ENCODE results near the gene MYH4. TPM values are rescaled to one million over a fixed set of nuclear protein-coding genes. Genes with fewer than 3 reads are reported as not detected.

Gene MYH4
- total and polyA plus RNA-seq, 5 donors from 2014 or later = not detected

GRCh38 chr17:10492004-10492403 lies 22.6 kb upstream of the MYH4 start:
- peaks cover 9% of the 10 kb centered on the region for H3K27me3 Mint-ChIP-seq
- ATAC-seq (ENCODE audit: low read depth in 2 of 2) = no peak
- Histone ChIP-seq H3K9me3 (ENCODE audit: control insufficient read depth in 2 of 2, low read length in 2 of 2) (peaks cover 8 to 15% of the 10 kb centered on the region in 2 experiments), H3K36me3 (ENCODE audit: control insufficient read depth, insufficient read depth, low read length) (no peaks in the 10 kb centered on the region), H3K27ac (ENCODE audit: insufficient read depth, low read length, poor library complexity, severe bottlenecking) (no peak overlapping the region), H3K4me1 (ENCODE audit: control insufficient read depth, insufficient read depth, low read length, poor library complexity, severe bottlenecking) (no peaks in the 10 kb centered on the region), H3K27me3 (ENCODE audit: control insufficient read depth, insufficient read depth, low read length) (no peaks in the 10 kb centered on the region), H3K4me3 (ENCODE audit: low read depth, low read length) (no peak overlapping the region)
- no peak overlapping the region for H3K27ac Mint-ChIP-seq
- no peak for DNase-seq
- H3K4me3 Mint-ChIP-seq = no peak overlapping the region
- no peaks in the 10 kb centered on the region for H3K36me3 Mint-ChIP-seq
- H3K4me1 Mint-ChIP-seq = no peaks in the 10 kb centered on the region
- H3K9me3 Mint-ChIP-seq = peaks cover 6 to 35% (median 12%) of the 10 kb centered on the region in 7 donors

GRCh38 chr17:10482252-10482651 lies 12.9 kb upstream of the MYH4 start:
- H3K9me3 ChIP-seq (ENCODE audit: control insufficient read depth in 2 of 2, low read length in 2 of 2) = peaks cover 0 to 4% of the 10 kb centered on the region in 2 experiments
- no peaks in the 10 kb centered on the region for H3K36me3 ChIP-seq (ENCODE audit: control insufficient read depth, insufficient read depth, low read length)
- no peak for DNase-seq
- Mint-ChIP-seq H3K36me3 (no peaks in the 10 kb centered on the region), H3K4me1 (no peaks in the 10 kb centered on the region), H3K27me3 (no peaks in the 10 kb centered on the region), H3K4me3 (no peak overlapping the region), H3K9me3 (peaks cover 4 to 30% (median 13%) of the 10 kb centered on the region in 7 donors), H3K27ac (no peak overlapping the region)
- H3K27ac ChIP-seq (ENCODE audit: insufficient read depth, low read length, poor library complexity, severe bottlenecking) = no peak overlapping the region
- H3K27me3 ChIP-seq (ENCODE audit: control insufficient read depth, insufficient read depth, low read length) = no peaks in the 10 kb centered on the region
- ATAC-seq (ENCODE audit: low read depth in 2 of 2) = no peak
- H3K4me3 ChIP-seq (ENCODE audit: low read depth, low read length) = no peak overlapping the region
- no peaks in the 10 kb centered on the region for H3K4me1 ChIP-seq (ENCODE audit: control insufficient read depth, insufficient read depth, low read length, poor library complexity, severe bottlenecking)

- H3K27me3 ChIP-seq (ENCODE audit: control insufficient read depth, insufficient read depth, low read length) = no peaks in the 10 kb centered on the region
- Mint-ChIP-seq H3K36me3 (no peaks in the 10 kb centered on the region), H3K4me3 (no peak overlapping the region), H3K9me3 (peaks cover 0 to 8% (median 2%) of the 10 kb centered on the region in 7 donors), H3K4me1 (no peaks in the 10 kb centered on the region), H3K27ac (no peak overlapping the region), H3K27me3 (no peaks in the 10 kb centered on the region)
- no peak overlapping the region for H3K27ac ChIP-seq (ENCODE audit: insufficient read depth, low read length, poor library complexity, severe bottlenecking)
- H3K4me3 ChIP-seq (ENCODE audit: low read depth, low read length) = no peak overlapping the region
- H3K9me3 ChIP-seq (ENCODE audit: control insufficient read depth in 2 of 2, low read length in 2 of 2) = no peaks in the 10 kb centered on the region
- H3K36me3 ChIP-seq (ENCODE audit: control insufficient read depth, insufficient read depth, low read length) = no peaks in the 10 kb centered on the region
- DNase-seq = no peak
- ATAC-seq (ENCODE audit: low read depth in 2 of 2) = no peak
- H3K4me1 ChIP-seq (ENCODE audit: control insufficient read depth, insufficient read depth, low read length, poor library complexity, severe bottlenecking) = no peaks in the 10 kb centered on the region
Measured at GRCh38 chr17:10477701-10478100, 8.3 kb upstream of the MYH4 start.

GRCh38 chr17:10474536-10474935 lies 5.2 kb upstream of the MYH4 start:
- no peaks in the 10 kb centered on the region for H3K4me1 ChIP-seq (ENCODE audit: control insufficient read depth, insufficient read depth, low read length, poor library complexity, severe bottlenecking)
- no peaks in the 10 kb centered on the region for H3K27me3 ChIP-seq (ENCODE audit: control insufficient read depth, insufficient read depth, low read length)
- Mint-ChIP-seq H3K9me3 (no peaks in the 10 kb centered on the region), H3K4me3 (no peak overlapping the region), H3K27ac (no peak overlapping the region), H3K36me3 (no peaks in the 10 kb centered on the region), H3K27me3 (no peaks in the 10 kb centered on the region), H3K4me1 (no peaks in the 10 kb centered on the region)
- H3K27ac ChIP-seq (ENCODE audit: insufficient read depth, low read length, poor library complexity, severe bottlenecking) = no peak overlapping the region
- DNase-seq (no peak), ATAC-seq (ENCODE audit: low read depth in 2 of 2) (no peak)
- H3K36me3 ChIP-seq (ENCODE audit: control insufficient read depth, insufficient read depth, low read length) = no peaks in the 10 kb centered on the region
- no peaks in the 10 kb centered on the region for H3K9me3 ChIP-seq (ENCODE audit: control insufficient read depth in 2 of 2, low read length in 2 of 2)
- no peak overlapping the region for H3K4me3 ChIP-seq (ENCODE audit: low read depth, low read length)

GRCh38 chr17:10471858-10472257 lies 2.5 kb upstream of the MYH4 start:
- Mint-ChIP-seq H3K27ac (no peak overlapping the region), H3K4me3 (no peak overlapping the region), H3K9me3 (no peaks in the 10 kb centered on the region), H3K27me3 (no peaks in the 10 kb centered on the region), H3K36me3 (no peaks in the 10 kb centered on the region), H3K4me1 (no peaks in the 10 kb centered on the region)
- H3K9me3 ChIP-seq (ENCODE audit: control insufficient read depth in 2 of 2, low read length in 2 of 2) = no peaks in the 10 kb centered on the region
- H3K27me3 ChIP-seq (ENCODE audit: control insufficient read depth, insufficient read depth, low read length) = no peaks in the 10 kb centered on the region
- DNase-seq = no peak
- no peak for ATAC-seq (ENCODE audit: low read depth in 2 of 2)
- no peak overlapping the region for H3K4me3 ChIP-seq (ENCODE audit: low read depth, low read length)
- H3K27ac ChIP-seq (ENCODE audit: insufficient read depth, low read length, poor library complexity, severe bottlenecking) = no peak overlapping the region
- H3K36me3 ChIP-seq (ENCODE audit: control insufficient read depth, insufficient read depth, low read length) = no peaks in the 10 kb centered on the region
- no peaks in the 10 kb centered on the region for H3K4me1 ChIP-seq (ENCODE audit: control insufficient read depth, insufficient read depth, low read length, poor library complexity, severe bottlenecking)

- Mint-ChIP-seq H3K9me3 (peaks cover 0 to 6% (median 4%) of the 10 kb centered on the region in 7 donors), H3K4me3 (no peak overlapping the region), H3K36me3 (no peaks in the 10 kb centered on the region), H3K27me3 (no peaks in the 10 kb centered on the region), H3K27ac (no peak overlapping the region), H3K4me1 (no peaks in the 10 kb centered on the region)
- Histone ChIP-seq H3K27me3 (ENCODE audit: control insufficient read depth, insufficient read depth, low read length) (no peaks in the 10 kb centered on the region), H3K4me1 (ENCODE audit: control insufficient read depth, insufficient read depth, low read length, poor library complexity, severe bottlenecking) (no peaks in the 10 kb centered on the region), H3K27ac (ENCODE audit: insufficient read depth, low read length, poor library complexity, severe bottlenecking) (no peak overlapping the region), H3K9me3 (ENCODE audit: control insufficient read depth in 2 of 2, low read length in 2 of 2) (no peaks in the 10 kb centered on the region), H3K4me3 (ENCODE audit: low read depth, low read length) (no peak overlapping the region), H3K36me3 (ENCODE audit: control insufficient read depth, insufficient read depth, low read length) (no peaks in the 10 kb centered on the region)
- ATAC-seq (ENCODE audit: low read depth in 2 of 2) (no peak), DNase-seq (no peak)
Measured at GRCh38 chr17:10463402-10463801, 6.0 kb downstream of the MYH4 start.

GRCh38 chr17:10460062-10460461 lies 9.3 kb downstream of the MYH4 start:
- H3K4me1 Mint-ChIP-seq = no peaks in the 10 kb centered on the region
- Histone ChIP-seq H3K9me3 (ENCODE audit: control insufficient read depth in 2 of 2, low read length in 2 of 2) (no peaks in the 10 kb centered on the region), H3K4me3 (ENCODE audit: low read depth, low read length) (no peak overlapping the region), H3K4me1 (ENCODE audit: control insufficient read depth, insufficient read depth, low read length, poor library complexity, severe bottlenecking) (no peaks in the 10 kb centered on the region), H3K36me3 (ENCODE audit: control insufficient read depth, insufficient read depth, low read length) (no peaks in the 10 kb centered on the region), H3K27me3 (ENCODE audit: control insufficient read depth, insufficient read depth, low read length) (no peaks in the 10 kb centered on the region), H3K27ac (ENCODE audit: insufficient read depth, low read length, poor library complexity, severe bottlenecking) (no peak overlapping the region)
- no peaks in the 10 kb centered on the region for H3K27me3 Mint-ChIP-seq
- peaks cover 0 to 6% (median 4%) of the 10 kb centered on the region in 7 donors for H3K9me3 Mint-ChIP-seq
- no peaks in the 10 kb centered on the region for H3K36me3 Mint-ChIP-seq
- H3K4me3 Mint-ChIP-seq = no peak overlapping the region
- DNase-seq = no peak
- no peak for ATAC-seq (ENCODE audit: low read depth in 2 of 2)
- H3K27ac Mint-ChIP-seq = no peak overlapping the region

GRCh38 chr17:10458701-10459100 lies 10.7 kb downstream of the MYH4 start:
- no peaks in the 10 kb centered on the region for H3K36me3 Mint-ChIP-seq
- no peak overlapping the region for H3K4me3 ChIP-seq (ENCODE audit: low read depth, low read length)
- no peak overlapping the region for H3K4me3 Mint-ChIP-seq
- ATAC-seq (ENCODE audit: low read depth in 2 of 2) (no peak), DNase-seq (no peak)
- no peaks in the 10 kb centered on the region for H3K4me1 Mint-ChIP-seq
- H3K27me3 Mint-ChIP-seq = peaks cover 4% of the 10 kb centered on the region
- no peaks in the 10 kb centered on the region for H3K36me3 ChIP-seq (ENCODE audit: control insufficient read depth, insufficient read depth, low read length)
- H3K4me1 ChIP-seq (ENCODE audit: control insufficient read depth, insufficient read depth, low read length, poor library complexity, severe bottlenecking) = no peaks in the 10 kb centered on the region
- peaks cover 0 to 2% (median 0%) of the 10 kb centered on the region in 7 donors for H3K9me3 Mint-ChIP-seq
- no peak overlapping the region for H3K27ac ChIP-seq (ENCODE audit: insufficient read depth, low read length, poor library complexity, severe bottlenecking)
- H3K9me3 ChIP-seq (ENCODE audit: control insufficient read depth in 2 of 2, low read length in 2 of 2) = no peaks in the 10 kb centered on the region
- H3K27me3 ChIP-seq (ENCODE audit: control insufficient read depth, insufficient read depth, low read length) = no peaks in the 10 kb centered on the region
- H3K27ac Mint-ChIP-seq = no peak overlapping the region
